HepG2 (cell line): ENCODE measurements around the gene NSUN2. TPM values are rescaled to one million over a fixed set of nuclear protein-coding genes. Genes with fewer than 3 reads are reported as not detected.

Source experiments
- ATAC-seq: fragments of 200-7000 bp; cut with Tn5 transposase; 3 replicates; pipeline ENCODE4 v1.9.1; 2020; ENCODE audit warnings: mild to moderate bottlenecking, moderate library complexity
- BruUV-seq: library from RNA; stranded (reverse); fragments of 400-500 nt; replicated peaks from 2 replicates; lab custom pipeline; 2021; lab: Mats Ljungman, UMichigan
- CTCF ChIA-PET: fragments of 300-600 bp; formaldehyde crosslinking; extraction: SDS; loops from one replicate; lab custom pipeline; 2021; ENCODE audit warnings: low total read pairs, inconsistent platforms, low intra/inter-chr PET ratio; lab: Yijun Ruan, JAX
- POLR2A ChIA-PET: fragments of 350-600 bp; sonication (Branson Sonifier 250); formaldehyde crosslinking; loops from one replicate; lab custom pipeline; 2020; ENCODE audit warnings: antibody characterized with exemption, inconsistent platforms; lab: Yijun Ruan, JAX
- DNase-seq: peaks from one replicate; pipeline ENCODE4 v3.0.0-alpha.2; 2015; ENCODE audit warnings: low spot score
- FAIRE-seq: peaks from 3 replicates; lab custom pipeline; 2011; peaks lifted over from hg19 to GRCh38; lab: Jason Lieb, UNC
- H2AFZ ChIP-seq: one replicate; pipeline ENCODE4 v1.6.1; 2011; ENCODE audit warnings: low read length, inconsistent platforms
- H3K27ac ChIP-seq: fragments of 300-600 bp; 3 replicates; pipeline ENCODE4 v1.8.0; 2011; ENCODE audit warnings: mixed run types, mild to moderate bottlenecking, mixed read lengths, low read length, inconsistent platforms; ENCODE audit not compliant: insufficient read depth; ENCODE audit errors: extremely low read length
- H3K27me3 ChIP-seq, 2 experiments: fragments of 200-600 bp in 1 of 2; 2 replicates in 1 of 2; 3 replicates in 1 of 2; pipeline versions ENCODE4 v1.6.0 to v1.8.0; 2011; ENCODE audit warnings: low read length in 2 of 2, mild to moderate bottlenecking in 2 of 2, moderate library complexity in 2 of 2, inconsistent platforms in 1 of 2; ENCODE audit not compliant: insufficient read depth in 2 of 2, control insufficient read depth in 1 of 2
- H3K36me3 ChIP-seq, 2 experiments: fragments of 200-600 bp in 1 of 2; replicated peaks in 1 of 2; 2 replicates in 1 of 2; 3 replicates in 1 of 2; pipeline versions ENCODE4 v1.5.1 to v1.8.0; 2011; ENCODE audit warnings: low read length in 2 of 2, inconsistent platforms in 1 of 2; ENCODE audit not compliant: insufficient read depth in 2 of 2, control insufficient read depth in 1 of 2
- H3K4me1 ChIP-seq: 2 replicates; pipeline ENCODE4 v1.5.1; 2012; ENCODE audit warnings: low read length, inconsistent platforms; ENCODE audit not compliant: insufficient read depth
- H3K4me2 ChIP-seq: 2 replicates; pipeline ENCODE4 v1.6.0; 2011; ENCODE audit warnings: low read depth, low read length, inconsistent platforms
- H3K4me3 ChIP-seq, 3 experiments: fragments of 200-600 bp in 1 of 3; sonication (generic), shearing (Covaris generic) in 1 of 3; replicated peaks in 1 of 3; 2 replicates each; pipeline ENCODE4 v1.5.1; 2011 to 2016; ENCODE audit warnings: low read length in 3 of 3, inconsistent platforms in 2 of 3, low read depth in 2 of 3, mild to moderate bottlenecking in 2 of 3, control low read depth in 1 of 3, mixed read lengths in 1 of 3; ENCODE audit not compliant: insufficient read depth in 1 of 3
- H3K79me2 ChIP-seq: one replicate; pipeline ENCODE4 v1.6.1; 2011; ENCODE audit warnings: low read length, inconsistent platforms; ENCODE audit not compliant: insufficient read depth
- H3K9ac ChIP-seq: 2 replicates; pipeline ENCODE4 v1.6.0; 2011; ENCODE audit warnings: mild to moderate bottlenecking, low read depth, low read length, inconsistent platforms; ENCODE audit not compliant: insufficient read depth
- H3K9me3 ChIP-seq: 2 replicates; pipeline ENCODE4 v1.5.1; 2012; ENCODE audit warnings: mild to moderate bottlenecking, low read length
- H4K20me1 ChIP-seq: 2 replicates; pipeline ENCODE4 v1.6.0; 2011; ENCODE audit warnings: inconsistent platforms, mild to moderate bottlenecking, low read length, moderate library complexity; ENCODE audit not compliant: insufficient read depth
- DMTF1 ChIP-seq: sonication (generic); formaldehyde crosslinking; IDR thresholded peaks from 2 replicates; pipeline ENCODE4 v1.4.0; 2020; ENCODE audit warnings: mild to moderate bottlenecking, missing genetic modification reagents
- DPF2 ChIP-seq: sonication (generic); formaldehyde crosslinking; IDR thresholded peaks from 2 replicates; pipeline ENCODE4 v1.4.0; 2020; ENCODE audit warnings: mild to moderate bottlenecking, low read depth, missing genetic modification reagents, borderline replicate concordance
- KDM5B ChIP-seq: sonication (generic); formaldehyde crosslinking; IDR thresholded peaks from 2 replicates; pipeline ENCODE4 v1.4.0; 2020; ENCODE audit warnings: missing genetic modification reagents, mild to moderate bottlenecking, borderline replicate concordance
- ZBTB44 ChIP-seq: sonication (generic); formaldehyde crosslinking; IDR thresholded peaks from 2 replicates; pipeline ENCODE4 v1.4.0; 2020; ENCODE audit warnings: missing genetic modification reagents
- ZNF484 ChIP-seq: sonication (generic); formaldehyde crosslinking; IDR thresholded peaks from 2 replicates; pipeline ENCODE4 v1.5.1; 2020; ENCODE audit warnings: mild to moderate bottlenecking, low read depth, missing genetic modification reagents, borderline replicate concordance
- WGBS: methylation state at CpG from one replicate; pipeline ENCODE4 v1.1.6; 2017; ENCODE audit warnings: low lambda C conversion rate; 5-methylcytosine and 5-hydroxymethylcytosine counted together
- in situ Hi-C: cut with HindIII; loops from 2 replicates; pipeline ENCODE4 v1.10.0; 2017; ENCODE audit warnings: low pct_unique_long_range_greater_than_20kb; ENCODE audit not compliant: extremely low pct_ligation_motif_present
- intact Hi-C: fragments of 100-400 bp; cut with micrococcal nuclease; formaldehyde crosslinking; loops from one replicate; pipeline ENCODE4 v1.10.0; 2022; ENCODE audit not compliant: unreplicated experiment
- polyA plus RNA-seq, 8 experiments: library from polyadenylated mRNA; depleted of rRNA in 3 of 8; stranded (reverse) in 7 of 8; unstranded in 1 of 8; fragments of >200 nt; fragmentation: Illumina TruSeq in 4 of 8; extraction: Trizol in 4 of 8; gene quantifications; 2 replicates each; pipeline versions ENCODE4 v1.2.1 to v1.2.3, GENCODE V29; 2011 to 2016; ENCODE audit warnings: low read depth in 4 of 8, missing spikeins in 1 of 8, mixed read lengths in 1 of 8; ENCODE audit not compliant: insufficient read depth in 1 of 8
- total RNA-seq, 5 experiments: library from RNA; depleted of rRNA; stranded (reverse); fragments of >200 nt; fragmentation: Illumina TruSeq; extraction: Trizol; gene quantifications; 2 replicates each; pipeline ENCODE4 v1.2.3, GENCODE V29; 2016; ENCODE audit warnings: low read depth in 1 of 5

The NSUN2 gene
- total and polyA plus RNA-seq, 2 of the 13 experiments (the other 11 are each of a cell fraction or from before 2014, with no cell fraction given), result 51.7 to 69.1 TPM

GRCh38 chr5:6597557-6597956 lies 35.3 kb downstream of the NSUN2 start:
- Histone ChIP-seq H3K9ac (no peak overlapping the region), H3K36me3 (peaks cover 17 to 43% of the 10 kb centered on the region in 2 experiments), H4K20me1 (no peaks in the 10 kb centered on the region), H3K27me3 (no peaks in the 10 kb centered on the region), H3K79me2 (no peaks in the 10 kb centered on the region), H3K27ac (no peak overlapping the region), H3K4me3 (no peak overlapping the region), H3K4me2 (no peak overlapping the region), H2AFZ (no peak overlapping the region), H3K9me3 (no peaks in the 10 kb centered on the region), H3K4me1 (no peaks in the 10 kb centered on the region)
- TF ChIP-seq DMTF1 (CRISPR knock-in tag) (no peak), KDM5B (CRISPR knock-in tag) (no peak), ZBTB44 (CRISPR knock-in tag) (no peak), DPF2 (CRISPR knock-in tag) (no peak), ZNF484 (no peak)
- FAIRE-seq (no peak), ATAC-seq (no peak), DNase-seq (no peak)
- ChIA-PET POLR2A (no interaction called here), CTCF (no interaction called here)
- no TSS peak for BruUV-seq
- 93% methylated on average over 6 of the region's 6 CpGs for WGBS
- intact Hi-C loops, result no loop called here
- in situ Hi-C loops, result no loop called here
